Activated T-cell treated with anti-CD3 and anti-CD28 coated beads for 48 hours (primary cell): Measurements from ENCODE around the gene EPB41L1.

Experiments
- DNase-seq: peaks from one replicate; pipeline ENCODE4 v3.0.0-alpha.2; 2020; ENCODE audit warnings: low read depth

The EPB41L1 gene

GRCh38 chr20:36262440-36262839 is 107.9 kb downstream of the EPB41L1 start:
- no peak for DNase-seq

GRCh38 chr20:36264426-36265246 is 110.1 kb downstream of the EPB41L1 start:
- no peak for DNase-seq

- DNase-seq = no peak
Observed at GRCh38 chr20:36266189-36266588, 111.6 kb downstream of the EPB41L1 start.

DNA sequence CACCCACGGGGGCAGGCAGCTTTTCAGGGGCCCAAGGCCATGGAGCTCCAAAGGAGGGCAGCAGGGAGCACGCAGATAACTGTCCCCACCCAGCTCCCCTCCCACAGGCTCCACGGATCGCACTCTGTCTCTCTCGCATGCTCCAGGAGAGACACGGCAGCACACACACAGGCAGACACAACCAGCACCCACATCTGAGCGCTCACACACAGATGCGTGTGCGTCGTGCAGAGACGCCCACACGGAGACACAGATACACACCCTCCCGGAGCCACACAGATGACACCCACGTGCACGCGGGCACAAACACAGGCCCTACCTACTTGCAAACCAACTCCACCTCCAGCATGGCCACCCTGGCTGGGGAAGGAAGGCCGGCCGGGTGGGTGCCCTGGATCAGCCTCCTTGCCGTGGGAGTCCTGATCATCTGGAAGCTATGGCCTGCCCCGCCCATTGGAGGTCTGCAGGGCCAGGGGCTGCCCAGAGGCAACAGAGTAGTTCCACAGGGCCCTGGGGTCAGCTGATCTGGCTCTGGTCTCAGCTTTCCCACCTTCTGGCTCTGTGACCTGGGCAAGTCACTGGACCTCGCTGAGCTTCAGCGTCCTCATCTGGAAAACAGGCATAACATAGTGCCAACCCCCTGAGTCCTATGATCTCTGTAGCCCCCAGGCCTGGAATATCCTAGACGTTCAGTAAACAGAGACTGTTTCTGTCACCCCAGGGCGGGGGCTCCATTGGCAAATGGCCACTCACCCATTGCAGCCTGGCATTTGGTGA is 113.3 kb downstream of the EPB41L1 start:
- DNase-seq = no peak

- DNase-seq = no peak
Observed at GRCh38 chr20:36268440-36269342, 114.2 kb downstream of the EPB41L1 start.

DNA sequence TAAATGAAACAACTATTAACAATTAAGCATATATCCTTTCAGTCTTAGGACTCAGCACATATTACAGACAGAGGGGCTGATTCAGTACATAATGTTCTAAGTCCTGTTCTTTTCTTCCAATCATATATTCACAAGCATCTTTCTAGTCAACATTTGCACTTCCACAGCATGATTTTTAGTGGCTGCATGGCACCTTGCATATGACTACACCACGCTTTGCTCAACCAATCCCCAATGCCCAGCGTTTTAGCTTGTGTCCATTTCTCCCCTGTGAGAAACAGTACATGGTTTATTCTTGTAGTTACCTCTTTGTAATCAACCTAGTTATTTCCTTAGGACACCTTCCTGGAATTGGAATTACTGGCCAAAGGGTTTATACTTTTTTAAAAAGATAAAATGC is 115.0 kb downstream of the EPB41L1 start:
- DNase-seq = no peak

DNA sequence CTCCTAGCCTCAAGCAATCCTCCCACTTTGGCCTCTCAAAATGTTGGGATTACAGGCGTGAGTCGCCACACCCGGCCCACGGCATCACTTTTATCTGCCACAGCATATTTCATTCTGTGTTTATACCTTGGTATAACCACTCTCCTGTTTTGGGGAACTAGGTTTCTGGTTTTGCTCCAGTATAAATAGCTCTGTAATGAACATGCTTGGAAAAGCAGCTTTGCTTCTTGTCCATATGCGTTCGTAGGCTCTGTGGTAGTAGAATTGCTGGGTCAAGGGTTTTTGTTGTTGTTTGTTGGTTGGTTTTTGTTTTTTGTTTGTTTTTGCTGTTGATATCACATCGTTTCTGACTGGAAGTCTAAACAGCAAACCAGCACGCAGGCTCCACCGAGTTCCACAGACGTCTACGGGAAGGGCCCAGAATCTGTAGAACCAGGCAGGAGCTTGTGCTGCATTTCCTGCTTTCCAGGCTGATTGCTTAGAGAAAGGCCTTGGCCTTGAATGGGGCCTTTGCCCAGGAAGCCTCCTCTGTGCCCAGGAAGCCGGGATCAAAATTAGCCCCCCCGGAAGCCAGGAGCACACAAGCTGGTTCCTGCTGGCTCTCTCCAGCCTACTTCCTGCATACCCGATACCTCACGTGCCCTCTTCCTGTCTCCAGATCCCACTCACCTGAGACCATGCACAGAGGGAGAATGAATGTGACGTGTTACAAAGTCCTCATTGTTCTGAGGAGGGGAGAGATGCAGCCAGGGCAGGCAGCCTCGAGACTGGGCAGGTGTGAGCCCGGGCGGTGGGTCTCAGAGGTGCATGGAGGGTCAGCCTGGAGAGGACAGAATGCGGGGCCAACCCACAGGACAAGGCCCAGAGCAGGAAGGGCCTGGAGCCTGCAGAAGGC is 116.5 kb downstream of the EPB41L1 start:
- no peak for DNase-seq

- DNase-seq = no peak
Observed at GRCh38 chr20:36271639-36272546, 117.4 kb downstream of the EPB41L1 start.

- no peak for DNase-seq
Observed at GRCh38 chr20:36272547-36273220, 118.1 kb downstream of the EPB41L1 start.

DNA sequence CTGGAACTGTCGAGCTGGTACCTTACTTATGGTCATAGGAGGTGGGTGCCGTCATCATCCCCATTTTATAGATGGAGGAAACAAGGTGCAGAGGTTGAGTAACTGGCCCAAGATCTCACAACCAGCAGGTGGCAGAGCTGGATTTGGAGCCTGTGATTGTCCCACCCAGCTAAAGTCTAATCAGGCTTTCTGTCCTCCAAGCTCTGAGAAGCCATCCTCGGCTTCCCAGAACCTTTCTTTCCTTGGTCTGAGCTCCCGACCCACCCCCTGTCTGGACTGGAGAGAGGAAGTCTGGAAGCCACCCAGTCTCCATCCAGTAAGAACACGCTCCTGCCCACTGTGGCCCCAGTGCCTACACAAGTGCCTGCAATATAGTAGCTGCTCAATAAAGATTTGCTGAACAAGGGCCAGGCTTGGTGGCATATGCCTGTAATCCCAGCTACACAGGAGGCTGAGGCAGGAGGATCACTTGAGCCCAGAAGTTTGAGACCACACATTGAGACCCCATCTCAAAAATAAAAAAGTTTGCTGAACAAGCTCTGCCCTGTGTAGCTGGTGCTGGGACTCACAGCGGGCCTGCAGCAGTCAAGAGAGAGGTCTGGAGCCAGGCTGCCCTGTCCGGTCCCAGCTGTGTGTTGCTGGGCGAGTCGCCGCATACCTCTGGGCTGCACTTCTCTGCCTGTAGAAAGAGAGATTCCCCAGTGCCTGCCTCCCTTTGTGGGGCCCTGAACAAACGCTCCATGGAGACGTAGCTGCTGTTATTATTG is 119.1 kb downstream of the EPB41L1 start:
- no peak for DNase-seq

DNA sequence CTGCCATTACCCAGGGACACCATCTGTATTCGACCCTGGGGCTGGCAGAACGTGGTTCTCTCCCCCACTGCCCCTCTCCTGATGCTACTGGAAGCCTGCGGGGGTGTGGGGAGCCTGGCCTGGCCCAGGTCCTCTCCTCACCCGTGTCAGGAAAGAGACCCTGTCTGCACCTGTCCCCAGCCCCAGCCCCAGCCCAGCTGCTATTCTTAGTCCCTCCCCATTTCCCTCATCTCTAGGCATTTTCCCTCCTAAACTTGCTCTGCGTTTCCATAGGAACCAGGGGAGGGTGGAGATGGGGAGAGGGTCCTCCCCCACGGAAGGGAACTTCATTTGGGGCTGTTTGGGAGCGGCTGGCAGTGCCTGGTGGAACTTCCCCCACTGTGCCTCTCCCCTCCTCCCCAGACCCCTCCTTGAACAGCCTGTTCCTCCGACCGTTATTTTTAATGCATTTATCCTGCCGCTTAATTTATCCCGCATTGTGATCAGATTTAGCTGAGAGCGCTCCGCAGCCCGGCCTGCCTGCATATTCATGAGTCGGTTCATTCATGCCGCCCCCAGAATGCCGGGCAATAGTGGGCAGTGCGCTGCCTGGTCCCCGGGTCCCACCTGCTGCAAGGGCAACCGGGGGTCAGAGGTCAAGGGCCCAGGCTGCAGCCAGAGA is 119.8 kb downstream of the EPB41L1 start:
- no peak for DNase-seq

- no peak for DNase-seq
Observed at GRCh38 chr20:36275011-36275410, 120.5 kb downstream of the EPB41L1 start.

GRCh38 chr20:36275441-36276189 is 121.1 kb downstream of the EPB41L1 start:
- no peak for DNase-seq

DNA sequence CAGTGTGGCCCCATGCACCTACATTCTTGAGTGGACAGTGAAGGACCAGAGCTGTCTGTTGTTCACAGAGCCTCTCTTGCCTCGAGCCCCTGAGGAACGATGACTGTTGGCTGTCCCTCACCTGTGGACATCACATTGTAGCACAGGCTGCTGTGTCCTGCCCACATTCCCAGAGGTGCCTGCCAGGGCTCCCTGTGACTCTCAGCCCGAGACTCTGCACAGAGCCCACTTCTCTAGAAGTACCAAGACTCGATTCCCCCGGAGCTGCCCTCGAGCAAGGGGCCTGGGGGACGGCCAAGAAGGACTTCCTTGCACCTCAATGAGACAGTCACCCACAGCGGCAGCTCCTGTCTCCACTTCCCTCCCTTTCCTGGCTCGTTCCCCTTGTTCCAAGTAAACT is 123.0 kb downstream of the EPB41L1 start:
- DNase-seq = no peak

DNA sequence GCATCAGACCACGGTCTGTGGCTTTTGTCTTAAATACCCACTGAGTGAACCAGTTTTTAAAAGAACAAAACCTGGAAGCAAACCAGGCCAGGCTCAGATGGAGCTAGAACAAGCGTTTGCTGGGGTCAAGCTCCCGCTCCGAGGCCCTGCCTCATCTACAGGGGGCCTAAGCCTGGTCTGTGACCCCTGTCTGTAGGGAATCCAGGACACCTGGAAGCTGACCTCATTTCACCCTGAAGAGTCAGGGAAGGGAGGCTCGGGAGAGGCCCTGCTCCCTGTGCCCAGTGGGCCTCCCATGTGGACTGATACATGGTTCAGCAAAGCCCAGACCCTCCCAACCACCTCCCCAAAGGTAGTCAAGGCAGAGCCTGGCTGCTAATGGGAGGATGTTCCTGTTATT is 124.8 kb downstream of the EPB41L1 start:
- DNase-seq = no peak

GRCh38 chr20:36279776-36280175 is 125.2 kb downstream of the EPB41L1 start:
- no peak for DNase-seq

- DNase-seq = no peak
Observed at GRCh38 chr20:36281785-36282380, 127.3 kb downstream of the EPB41L1 start.
